GM13977 (cell line): ENCODE results near the gene VPS33A.

Experiments
- DNase-seq: peaks from one replicate; pipeline ENCODE4 v3.0.0; 2012; ENCODE audit warnings: low spot score
- CTCF ChIP-seq: IDR thresholded peaks from 2 replicates; pipeline ENCODE4 v1.5.1; 2012; ENCODE audit warnings: mild to moderate bottlenecking, control low read depth; ENCODE audit not compliant: insufficient read depth; ENCODE audit errors: extremely low read depth, missing control alignments
- in situ Hi-C: fragments of 300-500 bp; cut with MboI; formaldehyde crosslinking; loops from one replicate; pipeline ENCODE4 v1.12.0; 2022; ENCODE audit warnings: low sequenced_read_pairs, low pct_unique_long_range_greater_than_20kb, mixed read lengths, inconsistent platforms; ENCODE audit not compliant: unreplicated experiment

Gene VPS33A

GRCh38 chr12:122243965-122244364 is 22.3 kb downstream of the VPS33A start:
- TF ChIP-seq CTCF = no peak
- in situ Hi-C loops = no loop called here
- no peak for DNase-seq

- no peak for TF ChIP-seq CTCF
- in situ Hi-C loops = no loop called here
- DNase-seq = no peak
These were observed 27.4 kb downstream of the VPS33A start for GRCh38 chr12:122238861-122239260.

- TF ChIP-seq CTCF = no peak
- no peak for DNase-seq
- in situ Hi-C loops = no loop called here
These were observed 30.6 kb downstream of the VPS33A start for GRCh38 chr12:122235741-122236140.

- TF ChIP-seq CTCF = no peak
- in situ Hi-C loops = no loop called here
- no peak for DNase-seq
These were observed 33.6 kb downstream of the VPS33A start for GRCh38 chr12:122232691-122233090.

GRCh38 chr12:122230798-122231197 is 35.5 kb downstream of the VPS33A start:
- in situ Hi-C loops = no loop called here
- no peak for DNase-seq

GRCh38 chr12:122228092-122228491 is 38.2 kb downstream of the VPS33A start:
- no peak for TF ChIP-seq CTCF
- no peak for DNase-seq
- in situ Hi-C loops = no loop called here

More at GRCh38 chr12:122230798-122231197, 35.5 kb downstream of the VPS33A start:
- TF ChIP-seq CTCF = no peak

GRCh38 chr12:122227341-122227740 is 39.0 kb downstream of the VPS33A start:
- TF ChIP-seq CTCF = no peak
- no peak for DNase-seq
- in situ Hi-C loops = no loop called here
